ENCODE measurements around the gene FRMPD2. TPM values are rescaled to one million over a fixed set of nuclear protein-coding genes. Genes with fewer than 3 reads are reported as not detected.
"Not testable (repeated sequence)": the region's sequence is repeated elsewhere in the genome, so short reads cannot be mapped to it uniquely, and the experiment has no call there.

Gene FRMPD2
- polyA plus RNA-seq, 1 donor, result 0.63 TPM

DNA sequence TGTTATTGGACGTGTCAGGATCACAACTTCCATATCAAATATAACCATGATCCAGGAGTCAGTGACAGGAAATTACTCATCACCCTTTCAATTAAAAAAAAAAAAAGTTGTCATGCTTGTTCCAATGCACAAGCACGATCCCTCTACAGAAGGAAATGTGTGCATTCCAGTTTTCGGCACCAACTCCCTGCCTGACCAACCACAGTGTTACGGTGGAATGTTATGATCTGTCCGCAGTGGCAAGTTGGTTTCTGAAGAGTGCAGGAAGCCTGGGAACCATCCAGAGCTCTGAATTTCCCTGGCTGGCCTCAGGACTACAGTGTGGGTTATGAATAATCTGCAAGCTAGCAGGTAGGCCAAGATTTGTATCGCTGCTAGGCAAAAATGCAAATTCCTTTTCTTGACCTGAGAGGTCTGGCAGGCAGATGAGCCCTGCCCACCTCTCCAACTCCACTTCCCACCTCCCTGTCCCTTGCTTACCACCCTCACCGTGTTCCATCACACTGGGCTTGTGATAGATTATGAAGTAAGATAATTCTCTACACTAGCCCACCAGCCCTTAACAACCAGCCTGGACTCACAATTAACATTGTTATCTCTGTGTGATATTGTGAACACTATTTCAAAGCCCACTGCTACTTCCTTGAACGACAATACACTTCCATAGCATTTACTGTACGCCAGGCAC is 20.4 kb downstream of the FRMPD2 start:
- DNase-seq, result no peak

DNA sequence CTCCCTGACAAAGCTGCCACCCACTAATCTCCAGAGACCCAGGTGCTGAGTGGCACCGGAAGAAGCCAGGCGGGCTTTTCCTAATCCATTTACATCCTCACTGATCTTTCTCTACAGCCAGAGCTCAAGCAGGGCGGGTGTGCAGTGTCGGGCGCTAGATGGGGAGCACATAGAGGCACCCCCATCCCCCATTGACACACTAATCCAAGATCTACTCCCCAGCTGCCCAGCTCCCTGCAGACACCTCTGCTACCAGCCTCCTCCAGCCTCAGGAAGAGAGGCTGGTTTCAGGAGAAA is 22.2 kb downstream of the FRMPD2 start:
- no peak for DNase-seq

DNA sequence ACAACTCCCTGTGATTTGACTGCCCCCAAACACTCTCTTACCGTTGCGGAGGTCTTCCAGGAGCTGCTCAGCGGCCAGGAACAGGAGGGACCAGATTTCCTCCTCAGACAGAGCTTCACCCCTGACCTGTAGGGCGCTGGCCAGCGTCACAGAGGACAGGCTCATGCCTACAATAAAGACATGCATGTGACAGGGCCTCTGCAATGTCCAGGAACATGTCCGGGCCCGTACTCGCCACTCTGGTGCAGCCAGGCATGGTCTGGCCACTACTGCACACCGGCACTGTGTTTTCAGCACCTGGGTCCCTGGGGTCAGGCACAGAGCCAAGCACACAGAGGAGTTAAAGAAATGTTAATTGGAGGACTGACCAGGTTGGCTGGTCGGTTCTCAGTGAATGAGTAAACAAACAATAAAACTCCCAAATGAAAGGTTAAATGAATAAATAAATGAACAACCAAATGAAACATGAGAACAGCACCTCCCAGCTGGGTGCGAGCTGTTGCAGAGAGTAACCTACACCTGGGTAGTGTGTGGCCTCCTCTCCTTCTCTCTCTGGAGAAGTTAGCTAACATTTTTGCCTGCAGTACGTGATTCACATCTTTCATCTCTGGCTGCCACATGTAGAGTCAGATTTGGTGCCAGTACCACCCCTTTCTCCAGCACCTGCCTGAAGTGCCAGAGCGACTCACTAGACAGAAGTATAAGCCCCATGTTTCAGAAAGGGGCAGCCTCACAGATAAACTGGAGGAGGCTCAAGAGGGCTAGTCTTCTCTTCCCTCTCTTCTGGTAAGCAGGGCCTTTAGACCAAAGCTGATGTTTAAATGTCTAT is 22.8 kb downstream of the FRMPD2 start:
- peak; percentile 17 for DNase-seq

DNA sequence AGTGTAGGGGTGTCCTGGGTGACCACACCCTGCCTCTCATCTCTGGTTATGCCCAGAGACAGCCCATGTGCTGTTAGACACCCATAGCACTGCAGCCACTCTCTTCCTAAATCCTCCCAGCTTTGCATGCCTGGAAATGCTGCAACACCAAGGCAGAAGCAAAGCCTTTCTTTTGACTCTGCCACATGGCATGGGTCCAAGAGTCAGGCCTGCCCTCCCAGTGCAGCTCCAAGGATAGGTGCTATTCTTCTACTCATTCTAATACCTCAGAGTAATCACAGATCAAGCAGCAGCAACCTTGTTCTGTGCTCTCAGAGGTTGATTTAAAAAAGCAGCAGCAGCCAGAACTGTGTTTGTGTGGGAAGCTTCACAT is 23.4 kb downstream of the FRMPD2 start:
- DNase-seq, result no peak

DNA sequence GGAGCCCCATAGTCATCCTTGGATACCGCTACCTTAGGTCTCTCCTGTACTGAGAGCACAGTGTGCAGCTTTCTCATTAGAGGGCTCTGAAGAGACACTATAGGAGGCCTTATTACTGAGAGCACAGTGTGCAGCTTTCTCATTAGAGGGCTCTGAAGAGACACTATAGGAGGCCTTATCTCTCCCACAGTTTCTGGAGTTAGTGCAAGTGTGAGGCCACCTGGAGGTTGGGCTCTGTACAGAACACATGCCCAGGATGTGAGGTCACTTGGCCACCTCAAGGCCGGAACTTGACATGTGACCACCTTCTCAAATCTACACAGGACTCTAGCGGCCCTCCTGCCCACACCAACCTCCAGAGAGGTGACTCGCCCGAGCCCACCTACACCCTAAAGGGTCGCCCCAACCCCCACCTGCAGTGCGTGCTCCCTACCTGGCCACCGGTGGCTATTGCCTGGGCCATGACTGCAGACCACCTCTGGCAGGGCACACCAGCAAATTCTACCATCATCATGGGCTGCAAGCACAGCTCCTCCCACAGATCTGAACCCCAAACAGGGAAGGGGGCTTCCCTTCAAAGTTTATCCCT is 24.6 kb downstream of the FRMPD2 start:
- DNase-seq, result no peak

DNA sequence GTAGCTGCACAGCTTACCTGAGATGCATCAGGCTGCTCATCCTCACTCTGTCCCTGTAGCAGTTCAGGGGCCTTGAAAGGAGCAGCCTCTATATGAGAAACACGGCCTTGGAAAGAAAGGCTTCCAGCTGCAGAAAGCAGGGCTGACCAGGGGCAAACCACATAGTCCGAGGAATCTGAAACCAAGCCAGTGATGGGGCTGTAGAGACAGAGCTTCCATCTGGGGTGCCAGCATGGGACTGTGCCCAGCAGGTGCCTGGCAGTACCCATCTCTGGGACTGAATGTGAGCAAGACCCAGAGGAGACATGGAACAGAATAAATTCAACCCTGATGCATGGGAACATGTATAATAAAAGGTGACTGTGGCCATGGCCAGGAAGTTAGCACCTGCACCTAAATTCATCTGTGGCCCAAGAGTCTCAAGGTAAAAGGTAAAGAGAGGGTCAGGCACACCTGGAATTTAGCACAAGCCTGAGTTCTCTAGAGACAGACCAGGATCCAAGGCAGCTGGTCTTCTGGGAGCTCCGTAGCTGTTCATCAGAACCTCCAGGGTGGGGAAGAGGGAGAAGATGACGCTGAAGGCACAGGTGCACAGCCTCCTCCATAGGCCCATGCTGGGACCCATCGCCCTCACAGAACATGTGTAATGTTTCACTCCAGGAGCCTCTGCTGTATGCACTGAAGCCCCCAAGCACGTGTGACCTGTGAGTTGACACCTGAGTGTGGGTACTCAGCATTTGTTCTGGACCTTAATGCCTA is 25.3 kb downstream of the FRMPD2 start:
- no peak for DNase-seq

DNA sequence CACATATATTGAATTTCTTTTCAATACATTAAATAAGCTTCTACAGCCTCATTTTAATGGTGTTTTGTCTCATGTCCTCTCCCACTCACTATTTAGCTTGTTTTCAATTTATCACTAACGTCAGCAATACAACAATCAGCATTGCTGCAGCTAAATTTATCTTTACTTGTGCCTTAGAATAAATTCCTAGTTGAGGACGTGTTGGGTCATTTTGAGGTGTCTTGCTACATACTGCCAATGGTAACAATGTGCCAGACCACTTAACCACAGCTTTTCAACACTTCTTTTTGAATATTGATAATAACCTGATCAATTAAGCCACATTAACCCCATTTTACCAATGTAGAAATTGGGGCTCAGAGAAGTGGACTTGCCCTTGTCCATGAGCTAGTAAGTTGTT is 26.0 kb downstream of the FRMPD2 start:
- no peak for DNase-seq

DNA sequence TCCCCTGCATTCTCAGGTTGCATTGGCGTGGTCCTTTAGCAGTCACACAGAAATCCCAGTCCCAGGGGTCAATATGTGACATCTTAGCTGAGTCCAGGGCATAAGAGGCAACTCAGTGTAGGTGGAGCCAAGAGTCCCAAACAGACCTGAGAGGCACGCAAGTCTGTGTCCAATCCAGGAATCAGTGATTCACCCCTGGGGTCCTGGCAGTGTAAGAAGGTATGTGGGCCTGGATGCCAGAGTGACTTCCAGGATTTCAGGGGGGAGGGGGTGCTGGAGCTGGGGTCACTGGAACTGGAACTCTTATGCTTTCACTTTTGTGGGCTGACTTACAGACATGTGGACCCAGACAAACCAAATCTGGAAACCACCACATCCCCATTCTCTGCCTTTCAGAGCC is 26.8 kb downstream of the FRMPD2 start:
- no peak for DNase-seq

DNA sequence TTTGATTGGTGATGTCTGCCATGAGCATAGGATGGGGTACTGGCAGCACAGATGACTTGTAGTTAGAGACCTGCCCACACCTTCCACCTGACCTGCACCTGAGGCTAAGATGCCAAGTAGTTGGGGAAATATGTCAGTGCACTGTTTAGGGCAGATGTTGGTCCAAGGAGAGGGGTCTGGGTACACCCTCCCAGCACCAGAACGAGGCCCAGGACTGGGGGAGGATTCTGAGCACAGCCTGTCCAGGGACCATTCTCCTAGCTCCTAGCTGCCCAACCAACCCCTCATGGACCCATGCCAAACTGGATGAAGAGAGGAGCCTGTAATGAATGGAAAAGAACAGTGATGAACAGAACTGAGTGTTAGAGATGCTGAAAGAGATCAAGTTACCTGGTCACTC is 28.0 kb downstream of the FRMPD2 start:
- no peak for DNase-seq

DNA sequence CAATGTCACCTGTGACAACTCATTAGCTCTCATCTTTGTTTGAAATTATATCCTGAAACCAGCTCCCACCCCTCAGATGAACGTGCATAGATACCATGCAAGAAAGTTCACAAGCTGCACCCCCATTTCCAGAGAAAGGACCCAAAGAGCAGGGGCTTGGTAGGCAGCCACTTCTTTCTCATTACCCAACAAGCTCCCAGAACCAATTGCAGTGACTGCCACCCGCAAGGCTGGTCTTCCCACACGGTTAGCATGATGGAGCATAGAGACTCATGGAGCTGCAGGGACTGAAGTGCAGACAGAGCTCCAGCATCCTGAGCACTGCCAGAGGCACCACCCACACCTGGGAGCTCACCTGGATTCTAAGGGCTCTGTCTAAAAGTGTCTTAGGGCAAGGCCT is 28.5 kb downstream of the FRMPD2 start:
- DNase-seq, result no peak

DNA sequence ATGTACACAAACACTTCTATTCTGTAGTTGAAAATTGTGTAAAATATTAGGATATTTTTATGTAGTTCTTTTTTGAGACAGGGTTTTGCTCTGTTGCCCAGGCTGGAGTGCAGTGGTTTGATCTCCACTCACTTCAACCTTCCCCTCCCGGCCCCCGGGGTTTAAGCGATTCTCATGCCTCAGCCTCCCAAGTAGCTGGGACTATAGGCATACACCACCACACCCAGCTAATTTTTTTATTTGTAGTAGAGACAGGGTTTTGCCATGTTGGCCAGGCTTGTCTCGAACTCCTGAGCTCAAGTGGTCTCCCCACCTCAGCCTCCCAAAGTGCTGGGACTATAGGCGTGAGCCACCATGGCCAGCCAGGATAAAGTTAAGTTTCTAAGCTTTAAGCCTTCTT is 30.6 kb downstream of the FRMPD2 start:
- not testable (repeated sequence) for DNase-seq

DNA sequence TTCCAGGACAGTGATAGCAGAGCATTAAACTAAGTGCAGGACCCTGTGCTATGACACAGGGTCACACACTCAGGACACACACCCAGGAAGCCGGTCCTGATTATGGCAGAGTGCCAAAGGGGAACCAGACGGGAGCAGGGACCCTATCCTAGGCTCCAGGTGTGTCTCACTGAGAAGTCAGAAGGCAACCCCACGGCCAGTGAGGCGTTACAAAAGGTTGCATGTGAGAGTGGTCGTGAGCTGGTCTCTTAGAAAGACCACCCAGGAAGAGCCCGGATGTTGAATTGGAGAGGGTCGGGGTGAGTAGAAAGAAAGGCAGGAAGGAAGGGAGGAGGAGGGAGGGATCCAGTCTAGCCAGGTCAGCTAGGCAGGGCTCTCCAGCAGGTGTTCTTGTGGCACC is 31.0 kb downstream of the FRMPD2 start:
- no peak for DNase-seq

DNA sequence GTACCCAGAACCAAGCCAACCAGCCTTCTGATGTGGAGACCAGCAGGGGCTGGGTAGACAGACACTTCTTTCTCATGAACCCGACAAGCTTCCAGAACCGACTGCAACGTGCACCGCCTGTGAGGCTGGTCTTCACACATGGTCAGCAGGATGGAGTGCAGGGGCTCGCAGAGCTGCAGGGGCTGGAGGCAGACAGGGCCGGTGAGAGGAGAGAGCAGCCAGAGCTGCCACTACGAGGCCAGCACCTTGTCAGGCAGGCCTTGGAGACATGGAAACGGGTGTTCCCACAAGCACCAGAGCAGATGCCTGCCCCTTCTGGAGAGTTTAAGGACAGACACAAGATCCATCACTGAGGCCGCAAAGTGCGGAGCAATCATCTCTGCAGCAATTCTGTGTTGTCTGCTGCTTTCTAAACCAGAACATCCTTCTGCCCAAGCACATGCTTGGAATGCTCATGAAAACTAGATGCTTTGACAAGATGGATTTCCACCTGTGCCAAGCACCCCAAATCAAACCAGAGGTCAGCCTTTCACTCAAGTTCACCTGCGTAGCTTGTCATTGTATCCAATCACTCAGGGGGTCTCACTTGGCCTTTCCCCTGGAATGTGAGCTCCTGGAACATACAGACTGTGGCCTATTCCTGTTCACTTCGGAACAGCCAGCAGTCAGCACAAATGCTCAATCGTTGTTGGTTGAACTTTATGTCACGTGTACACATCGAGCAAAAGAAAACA is 32.2 kb downstream of the FRMPD2 start:
- DNase-seq, result no peak

DNA sequence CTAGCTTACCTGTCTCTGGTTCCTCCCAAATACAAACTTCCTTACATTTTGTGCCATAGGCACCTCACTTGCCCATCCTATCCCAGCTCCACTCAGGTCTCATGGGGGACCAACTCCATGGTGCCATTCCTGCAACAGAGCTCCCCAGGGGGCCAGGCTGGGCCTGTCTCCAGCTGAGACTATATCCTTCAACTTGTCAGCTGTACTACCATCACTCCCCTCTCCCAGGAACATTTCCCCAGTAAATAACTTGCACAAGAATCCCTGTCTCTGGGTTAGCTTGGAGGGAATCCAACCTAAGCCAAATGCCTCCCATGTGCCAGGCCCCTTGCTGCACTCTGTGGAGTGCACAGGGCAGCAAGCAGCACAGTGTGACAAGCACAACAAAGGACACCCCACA is 33.2 kb downstream of the FRMPD2 start:
- DNase-seq, result no peak

DNA sequence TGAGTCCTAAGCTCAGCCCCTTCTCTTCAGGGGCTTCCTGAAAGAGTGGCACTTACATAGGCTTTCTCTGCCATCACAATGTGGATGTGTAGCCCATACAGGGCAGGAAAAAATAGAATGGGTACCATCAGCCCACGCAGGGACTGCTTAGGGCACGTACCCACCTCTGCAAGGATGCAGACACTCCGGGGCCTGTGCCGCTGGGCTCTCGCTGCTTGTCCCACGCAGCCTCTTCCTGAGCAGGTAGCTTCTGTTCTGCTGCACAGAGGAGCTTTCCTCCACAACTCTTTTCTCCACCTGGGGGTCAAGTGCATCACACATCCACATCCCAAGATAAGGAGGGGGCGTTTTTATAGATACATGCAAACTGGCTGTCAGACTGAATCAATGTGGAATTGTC is 34.3 kb downstream of the FRMPD2 start:
- no peak for DNase-seq

DNA sequence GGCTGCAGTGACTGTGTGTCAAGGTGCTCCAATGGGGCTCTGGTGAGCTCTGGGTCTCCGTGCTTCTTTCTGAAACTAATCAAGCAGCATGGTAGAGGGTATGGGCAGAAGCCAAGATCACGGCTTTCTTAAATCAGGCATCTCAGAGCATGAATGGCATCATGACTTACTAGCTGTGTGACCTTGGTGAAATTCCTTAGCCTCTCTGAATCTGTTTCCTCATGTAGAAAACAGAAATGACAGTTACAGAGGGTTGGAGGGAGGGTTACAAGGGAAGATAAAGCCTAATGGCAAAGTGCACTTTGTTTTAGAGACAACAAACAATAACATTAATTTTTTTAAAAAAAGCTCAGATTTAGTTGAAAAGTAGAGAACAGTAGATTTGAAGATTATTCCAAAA is 34.9 kb downstream of the FRMPD2 start:
- DNase-seq, result no peak

DNA sequence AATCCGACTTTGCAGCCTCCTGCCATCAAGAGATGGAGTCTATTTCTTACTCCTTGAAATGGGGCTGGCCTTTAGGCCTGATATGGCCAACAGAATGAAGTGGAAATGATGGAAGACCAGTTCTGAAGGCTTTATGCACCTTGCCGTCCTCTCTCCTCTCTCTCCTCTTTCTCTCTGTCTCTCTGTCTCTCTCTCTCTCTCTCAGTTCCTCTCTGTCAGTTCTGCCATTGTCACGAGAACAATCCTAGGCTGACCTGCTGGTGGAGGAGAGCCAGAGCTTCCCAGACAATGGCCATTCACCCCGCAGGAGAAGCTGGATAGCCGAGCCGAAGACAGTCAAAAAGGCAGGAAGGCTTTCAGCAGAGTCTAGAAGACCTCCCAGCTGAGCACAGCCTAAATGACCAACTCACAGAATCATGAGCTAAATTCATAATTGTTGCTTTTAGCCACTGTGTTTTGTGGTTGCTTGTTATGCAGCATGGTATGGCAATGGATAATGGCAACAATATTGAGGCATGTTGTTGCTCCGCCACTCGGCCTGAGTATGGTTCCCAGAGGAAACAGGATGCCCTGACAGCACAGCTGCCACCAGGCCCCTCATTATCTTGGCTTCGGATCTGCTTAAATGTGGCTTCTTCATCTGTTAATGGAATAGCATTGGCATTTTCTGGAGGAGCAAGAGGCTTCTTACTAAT is 35.5 kb downstream of the FRMPD2 start:
- no peak for DNase-seq

DNA sequence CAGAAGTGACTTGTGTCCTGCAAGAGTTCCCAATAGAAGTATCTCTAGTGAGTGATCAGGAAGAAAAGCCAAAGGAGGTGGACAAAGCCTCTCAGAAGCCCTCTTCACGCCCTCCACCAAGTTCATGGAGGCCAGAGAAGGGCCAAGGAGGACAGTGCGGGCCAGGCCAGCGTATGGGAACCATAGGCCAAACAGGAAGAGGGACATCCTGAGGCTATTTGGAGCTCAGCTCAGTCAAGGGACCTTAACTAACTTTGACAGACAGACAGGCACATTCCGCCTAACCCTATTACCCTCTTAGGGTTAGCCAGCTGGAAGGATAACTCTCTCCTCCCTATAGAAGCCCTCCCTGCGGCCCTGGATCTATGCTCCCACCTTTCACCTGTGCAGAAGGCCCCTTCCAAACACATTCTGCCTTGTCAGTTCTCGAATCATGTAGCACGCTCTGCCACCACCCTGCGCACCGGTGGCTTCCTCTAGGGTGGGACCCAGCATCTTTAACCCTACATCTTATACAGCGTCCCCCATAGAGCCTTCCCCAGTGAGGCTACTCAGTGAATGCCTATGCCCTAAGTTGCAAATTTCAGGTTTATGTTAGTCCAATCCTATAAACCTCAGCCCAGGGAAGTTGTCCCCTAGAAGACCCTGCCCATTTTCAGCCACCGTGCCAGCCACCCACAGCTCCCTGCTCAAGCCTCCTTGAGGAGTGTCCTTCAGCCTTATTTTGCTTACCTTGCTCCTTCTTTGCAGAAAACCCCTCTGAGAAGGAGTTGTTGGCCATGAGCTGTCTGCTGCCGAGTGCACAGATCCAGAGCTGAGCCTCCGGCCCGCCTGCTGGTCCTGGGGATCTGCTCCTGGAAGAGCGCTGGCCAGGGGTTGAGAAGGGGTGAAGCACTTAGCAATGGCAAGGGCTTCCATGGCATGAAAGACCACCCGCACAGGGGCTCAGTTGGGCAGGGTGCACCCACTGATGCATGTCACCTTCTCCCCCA is 36.9 kb downstream of the FRMPD2 start:
- no peak for DNase-seq

DNA sequence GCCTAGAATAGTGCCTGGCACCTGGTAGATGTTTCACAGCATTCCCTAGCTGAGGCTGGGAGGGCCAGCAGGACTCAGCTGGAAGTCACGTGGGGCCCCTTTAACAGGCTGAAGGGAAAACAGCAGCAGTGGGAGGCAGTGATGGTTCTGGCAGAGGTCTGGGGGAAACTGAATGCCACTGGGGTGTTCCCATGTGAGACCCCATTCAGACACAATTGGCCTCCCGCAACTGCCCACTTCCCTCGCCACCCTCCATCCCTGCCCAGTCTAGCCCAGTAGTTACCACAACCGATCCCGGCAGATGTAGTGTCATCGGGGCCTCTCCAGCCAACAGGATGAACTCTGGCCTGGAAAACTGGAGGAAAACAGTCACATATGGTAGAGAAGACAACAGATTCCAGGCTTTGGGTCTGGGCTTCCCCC is 38.3 kb downstream of the FRMPD2 start:
- DNase-seq, result no peak

DNA sequence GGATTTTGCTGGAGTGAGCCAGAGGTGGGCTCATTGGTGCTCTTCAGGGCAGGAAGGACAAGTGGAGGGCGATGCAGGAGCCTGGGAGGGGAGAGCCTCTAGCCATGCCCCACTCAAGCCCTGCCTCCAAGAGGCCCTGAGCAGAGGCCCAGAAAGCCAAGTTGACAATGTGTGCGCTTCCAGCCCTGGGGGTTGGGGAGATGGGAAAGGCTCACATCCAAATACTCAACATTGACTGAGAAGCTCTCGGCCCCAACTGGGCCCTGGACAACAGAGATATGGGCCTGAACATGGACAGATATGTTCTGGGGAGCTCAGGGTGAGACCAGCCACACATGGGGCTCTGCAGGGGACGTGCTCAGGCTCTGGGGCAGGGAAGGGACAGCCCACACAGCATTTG is 39.0 kb downstream of the FRMPD2 start:
- DNase-seq, result no peak

All from left kidney (tissue), 2 donors.